ENCODE data around the gene TUBE1. TPM values are rescaled to one million over a fixed set of nuclear protein-coding genes. Genes with fewer than 3 reads are reported as not detected.
A peak's percentile ranks its signal among the peaks of the same experiment; 100 is the strongest.
"Not testable (repeated sequence)": the region's sequence is repeated elsewhere in the genome, so short reads cannot be mapped to it uniquely, and the experiment has no call there.

Gene TUBE1, protein sequence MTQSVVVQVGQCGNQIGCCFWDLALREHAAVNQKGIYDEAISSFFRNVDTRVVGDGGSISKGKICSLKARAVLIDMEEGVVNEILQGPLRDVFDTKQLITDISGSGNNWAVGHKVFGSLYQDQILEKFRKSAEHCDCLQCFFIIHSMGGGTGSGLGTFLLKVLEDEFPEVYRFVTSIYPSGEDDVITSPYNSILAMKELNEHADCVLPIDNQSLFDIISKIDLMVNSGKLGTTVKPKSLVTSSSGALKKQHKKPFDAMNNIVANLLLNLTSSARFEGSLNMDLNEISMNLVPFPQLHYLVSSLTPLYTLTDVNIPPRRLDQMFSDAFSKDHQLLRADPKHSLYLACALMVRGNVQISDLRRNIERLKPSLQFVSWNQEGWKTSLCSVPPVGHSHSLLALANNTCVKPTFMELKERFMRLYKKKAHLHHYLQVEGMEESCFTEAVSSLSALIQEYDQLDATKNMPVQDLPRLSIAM
- total RNA-seq: 16.9 TPM
- long read RNA-seq, transcript TUBE1-202 (12 exons, 2,142 nt): major isoform, 28 of 39 reads
- long read RNA-seq, partial matches to known transcripts: 6 of 39 reads
- long read RNA-seq, other reads (novel, unspliced or antisense): 5 of 39 reads

GRCh38 chr6:112087136-112087911 is at the start of gene TUBE1, which contains the start of gene FAM229B:
TUBE1 (minus strand) TSS chr6:112087482; CDS start chr6:112087434, 48 bp downstream.
FAM229B (plus strand) TSS chr6:112087591; CDS start chr6:112099284, 11,693 bp downstream.
- DNase-seq (ENCODE audit: low spot score): peak; percentile 94

GRCh38 chr6:112130878-112131277 is 43.6 kb upstream of the TUBE1 start:
- DNase-seq (ENCODE audit: low spot score): no peak

- DNase-seq (ENCODE audit: low spot score): no peak
These were observed 40.9 kb upstream of the TUBE1 start for GRCh38 chr6:112128208-112128607.

DNA sequence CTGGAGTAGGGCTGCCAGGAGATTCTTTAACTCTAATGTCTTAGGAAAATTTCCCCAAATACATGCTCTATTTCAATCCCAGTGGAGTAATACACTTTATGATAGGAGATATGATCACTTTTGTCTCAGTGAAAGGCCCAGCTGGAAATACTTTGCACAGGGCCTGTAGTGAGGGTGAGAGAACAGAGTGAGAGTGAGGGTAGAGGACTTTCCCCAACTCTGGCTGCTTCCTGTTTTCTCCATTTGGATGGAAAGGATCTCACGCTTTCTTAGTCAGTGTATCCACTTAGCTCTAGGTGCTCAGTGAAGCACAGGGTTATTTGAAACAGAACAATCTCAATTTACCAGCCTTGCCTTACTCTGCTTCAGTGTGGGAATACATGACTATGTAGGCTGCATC is 36.7 kb upstream of the TUBE1 start:
- DNase-seq (ENCODE audit: low spot score): no peak

DNA sequence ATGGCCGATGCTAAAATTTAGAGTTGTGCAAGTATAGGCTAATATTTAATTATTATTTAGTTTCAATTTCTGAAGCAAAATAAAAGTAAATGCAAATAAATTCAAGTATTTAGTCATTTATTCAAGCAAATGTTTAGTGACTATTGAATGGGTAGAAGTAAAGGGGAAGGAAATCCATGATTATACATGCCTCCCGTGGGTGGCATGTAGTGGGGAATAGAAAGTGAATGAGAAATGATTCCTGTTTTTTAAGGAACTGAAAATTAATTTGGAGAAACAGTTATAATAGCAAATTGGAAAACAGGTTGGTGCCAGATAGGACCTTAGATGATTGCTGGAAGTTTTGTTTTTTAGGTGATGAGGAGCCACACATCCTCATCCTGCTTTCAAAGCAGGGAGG is 35.5 kb upstream of the TUBE1 start:
- DNase-seq (ENCODE audit: low spot score): no peak

DNA sequence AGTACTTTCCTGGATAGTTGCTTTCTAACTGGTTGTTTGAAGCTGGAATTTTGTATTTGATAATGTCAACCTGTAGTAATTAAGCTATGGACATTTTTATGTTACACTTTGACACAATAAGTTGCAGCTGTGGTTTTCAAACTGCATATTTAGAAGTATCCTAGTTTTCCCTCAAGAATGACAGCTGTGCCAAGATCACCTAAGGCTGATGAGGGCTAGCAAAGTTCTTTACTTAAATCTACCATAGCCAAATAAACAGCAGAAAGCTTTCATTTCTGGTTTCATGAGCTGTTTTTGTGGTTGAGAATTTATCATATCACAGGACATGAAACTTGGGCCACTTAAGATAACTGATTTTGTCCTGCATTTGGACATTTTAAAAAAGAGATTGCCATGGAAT is 30.8 kb upstream of the TUBE1 start:
- no peak for DNase-seq (ENCODE audit: low spot score)

GRCh38 chr6:112117554-112117953 is 30.3 kb upstream of the TUBE1 start:
- no peak for DNase-seq (ENCODE audit: low spot score)

- no peak for DNase-seq (ENCODE audit: low spot score)
These were observed 28.9 kb upstream of the TUBE1 start for GRCh38 chr6:112116221-112116620.

DNA sequence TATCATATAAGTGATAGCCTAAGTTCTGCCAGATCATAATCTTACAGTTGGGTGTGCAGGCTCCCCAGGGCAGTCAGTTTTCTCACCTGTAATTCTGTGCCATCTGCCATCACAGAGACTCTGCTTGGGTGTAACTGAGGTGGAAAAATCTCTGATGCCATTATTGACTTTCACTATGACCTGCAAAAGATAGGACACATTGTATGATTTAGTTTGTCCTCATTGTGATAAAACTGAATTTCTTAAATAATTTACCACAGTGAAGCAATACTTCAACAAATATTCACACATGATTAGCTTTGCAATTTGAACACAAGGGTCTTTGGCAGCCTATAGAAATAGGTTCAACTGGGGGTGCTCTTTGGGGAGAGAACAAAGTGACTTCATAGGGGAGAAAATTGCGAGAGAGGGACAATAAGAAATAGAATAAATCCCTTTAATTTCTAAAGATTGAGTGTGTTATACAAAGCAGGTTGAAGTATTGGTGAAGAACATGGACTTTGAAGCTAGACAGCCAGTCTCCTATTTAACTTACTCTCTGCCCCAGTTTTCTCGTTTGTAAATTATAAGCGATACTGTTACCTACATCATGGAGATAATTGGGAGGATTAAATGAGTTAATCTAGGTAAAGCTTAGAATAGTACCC is 27.4 kb upstream of the TUBE1 start:
- DNase-seq (ENCODE audit: low spot score): no peak

- DNase-seq (ENCODE audit: low spot score): no peak
These were observed 26.6 kb upstream of the TUBE1 start for GRCh38 chr6:112113918-112114317.

DNA sequence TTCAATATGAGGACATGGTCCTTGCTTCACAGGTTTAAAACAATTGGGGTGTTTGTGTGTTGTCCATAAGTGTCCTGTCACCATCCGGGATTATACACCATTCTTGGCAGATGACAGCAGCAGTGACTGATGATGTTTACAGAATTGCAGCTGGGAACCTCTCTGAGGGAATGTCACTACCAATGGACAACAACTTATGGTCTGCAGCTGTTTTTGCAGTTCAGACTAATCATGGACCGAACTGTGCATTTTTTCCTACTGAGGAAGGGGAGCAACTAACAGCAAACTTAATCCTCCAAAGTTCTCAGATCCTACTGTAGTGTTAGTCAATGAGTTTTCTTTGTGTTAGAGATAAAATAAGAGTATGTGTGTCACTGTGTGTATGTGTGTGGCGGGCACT is 26.1 kb upstream of the TUBE1 start:
- DNase-seq (ENCODE audit: low spot score): no peak

DNA sequence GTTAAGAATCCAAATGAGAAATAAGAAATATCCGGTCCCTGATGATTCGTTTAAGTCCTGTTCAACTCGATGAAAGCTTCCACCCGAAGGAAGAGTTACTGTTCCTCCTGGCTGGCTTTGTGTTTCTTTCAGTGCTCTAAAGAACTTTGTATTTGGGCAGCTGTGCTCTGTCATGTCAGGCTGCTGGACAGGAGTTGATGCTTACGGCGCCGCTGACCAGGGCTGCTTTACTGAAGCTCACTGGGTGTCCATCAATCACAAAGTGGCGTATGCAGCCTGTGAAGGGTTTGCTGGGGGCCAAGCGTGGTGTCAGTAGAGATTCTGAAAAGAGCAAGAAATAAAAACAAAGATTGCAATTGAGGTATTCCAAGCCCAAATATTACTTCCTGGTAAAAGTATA is 22.0 kb upstream of the TUBE1 start:
- DNase-seq (ENCODE audit: low spot score): no peak

- no peak for DNase-seq (ENCODE audit: low spot score)
These were observed 19.3 kb upstream of the TUBE1 start for GRCh38 chr6:112106562-112106961.

DNA sequence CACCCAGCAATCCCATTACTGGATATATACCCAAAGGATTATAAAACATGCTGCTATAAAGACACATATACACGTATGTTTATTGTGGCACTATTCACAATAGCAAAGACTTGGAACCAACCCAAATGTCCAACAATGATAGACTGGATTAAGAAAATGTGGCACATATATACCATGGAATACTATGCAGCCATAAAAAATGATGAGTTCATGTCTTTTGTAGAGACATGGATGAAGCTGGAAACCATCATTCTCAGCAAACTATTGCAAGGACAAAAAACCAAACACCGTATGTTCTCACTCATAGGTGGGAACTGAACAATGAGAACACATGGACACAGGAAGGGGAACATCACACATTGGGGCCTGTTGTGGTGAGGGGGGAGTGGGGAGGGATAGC is 18.7 kb upstream of the TUBE1 start:
- not testable (repeated sequence) for DNase-seq (ENCODE audit: low spot score)

DNA sequence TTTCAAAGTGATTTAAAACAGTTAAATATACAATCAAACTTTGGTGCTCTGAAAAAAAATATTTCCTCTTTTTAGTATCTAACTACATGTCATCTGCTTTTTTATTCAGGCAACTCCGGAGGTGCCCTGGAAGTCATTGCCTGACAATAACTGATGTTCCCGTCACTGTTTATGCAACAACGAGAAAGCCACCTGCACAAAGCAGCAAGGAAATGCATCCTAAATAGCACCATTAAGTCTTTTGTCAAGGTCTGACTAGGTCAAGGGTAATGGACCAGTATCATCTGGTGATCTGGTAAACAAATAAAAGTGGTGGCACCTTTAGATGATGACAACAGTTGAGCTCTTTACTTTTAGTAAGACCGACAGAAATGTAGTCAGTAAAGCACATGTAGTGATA is 13.3 kb upstream of the TUBE1 start:
- DNase-seq (ENCODE audit: low spot score): no peak

DNA sequence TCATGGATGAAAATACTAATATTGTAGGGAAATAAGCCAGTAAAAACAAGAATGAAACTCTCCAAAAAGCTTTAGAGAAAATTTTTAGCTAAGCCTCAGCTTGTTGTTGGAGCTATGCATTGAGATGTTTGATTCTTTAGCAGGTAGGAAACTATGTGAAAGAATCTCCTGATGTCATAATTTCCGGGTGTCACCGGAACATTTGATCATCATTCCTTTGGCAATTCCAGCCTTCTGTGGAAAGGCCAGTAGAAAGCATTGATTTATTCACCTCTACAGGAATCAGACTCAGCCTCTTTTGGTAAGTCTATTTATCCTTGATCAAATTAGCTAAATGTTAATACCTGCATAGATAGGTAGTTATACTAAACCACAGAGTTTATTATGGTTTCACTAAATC is 9.6 kb upstream of the TUBE1 start:
- no peak for DNase-seq (ENCODE audit: low spot score)

DNA sequence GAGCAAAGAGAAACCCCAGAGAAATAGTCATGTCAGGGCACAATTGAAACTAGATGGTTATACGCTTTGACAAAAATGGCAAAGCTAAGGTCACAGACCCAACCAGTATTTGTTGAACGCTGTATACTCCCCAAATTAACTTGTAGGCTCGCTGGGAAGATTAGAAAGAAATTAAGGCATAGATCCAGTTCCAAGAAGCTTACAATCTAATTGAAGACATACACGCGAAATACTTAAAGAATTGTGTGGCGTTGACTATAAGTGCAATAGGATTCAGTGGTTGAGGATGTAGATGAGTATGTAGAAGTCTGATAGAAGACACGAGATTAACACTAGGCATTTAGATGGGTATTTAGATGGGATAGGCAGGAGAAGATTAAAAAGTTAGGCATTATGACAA is 634 bp upstream of the TUBE1 start:
- no peak for DNase-seq (ENCODE audit: low spot score)

GRCh38 chr6:112086744-112087135 is 542 bp downstream of the TUBE1 start:
- DNase-seq (ENCODE audit: low spot score): no peak

GRCh38 chr6:112085286-112086065 is 1.8 kb downstream of the TUBE1 start:
- DNase-seq (ENCODE audit: low spot score): no peak

DNA sequence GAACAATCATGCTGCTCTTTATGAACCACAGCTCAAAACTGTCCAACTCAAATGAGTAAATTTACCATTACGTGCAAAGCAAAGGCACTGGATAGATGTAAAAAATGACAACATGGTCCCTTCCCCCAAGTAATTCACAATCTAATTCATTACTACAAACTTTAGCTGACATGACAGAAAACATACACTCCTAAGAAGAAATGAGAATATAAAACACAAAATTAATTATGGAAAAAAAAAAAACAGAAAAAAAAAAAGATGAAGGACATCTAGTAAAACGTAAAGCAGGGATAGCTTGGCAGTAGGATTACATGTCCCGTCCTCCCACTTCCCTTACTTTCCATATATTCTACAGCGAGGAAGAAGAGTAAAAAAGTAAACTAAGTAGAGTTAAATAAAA is 5.7 kb downstream of the TUBE1 start:
- no peak for DNase-seq (ENCODE audit: low spot score)

- no peak for DNase-seq (ENCODE audit: low spot score)
These were observed 20.7 kb downstream of the TUBE1 start for GRCh38 chr6:112066606-112067005.
